Measurements from ENCODE around the gene PM20D1.

The PM20D1 gene

DNA sequence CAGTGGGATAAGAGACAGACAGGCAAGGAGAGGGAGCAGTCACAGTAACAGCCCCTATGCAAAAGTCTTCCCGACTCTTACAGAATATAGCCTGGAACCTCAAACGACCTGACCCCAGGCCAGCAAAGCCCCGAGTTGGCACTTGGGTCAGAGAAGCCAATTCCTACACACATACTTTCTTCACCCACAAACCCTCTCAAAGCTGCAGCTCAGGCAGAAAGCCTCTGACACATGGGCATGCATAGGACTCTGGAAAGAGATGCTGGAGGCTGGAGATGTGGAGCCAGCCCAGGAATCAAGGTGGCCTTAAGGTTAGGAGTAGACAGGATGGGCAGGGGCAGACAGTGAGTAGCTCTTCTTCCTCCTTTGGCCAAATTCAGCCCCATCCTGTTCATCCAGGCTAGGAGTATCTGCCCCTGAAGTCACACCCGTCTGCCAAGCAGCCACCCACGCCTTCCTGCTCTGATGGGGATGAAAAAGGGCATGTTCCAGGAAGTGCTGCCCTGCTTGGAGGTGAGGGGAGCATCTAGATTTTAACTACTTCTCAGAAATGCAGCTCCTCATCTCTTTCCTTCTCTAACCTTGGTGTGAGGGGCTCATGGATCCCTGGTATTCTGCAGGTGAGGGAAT is 44.7 kb downstream of the PM20D1 start:
- no peak for DNase-seq (ENCODE audit: low read depth, low spot score)

DNA sequence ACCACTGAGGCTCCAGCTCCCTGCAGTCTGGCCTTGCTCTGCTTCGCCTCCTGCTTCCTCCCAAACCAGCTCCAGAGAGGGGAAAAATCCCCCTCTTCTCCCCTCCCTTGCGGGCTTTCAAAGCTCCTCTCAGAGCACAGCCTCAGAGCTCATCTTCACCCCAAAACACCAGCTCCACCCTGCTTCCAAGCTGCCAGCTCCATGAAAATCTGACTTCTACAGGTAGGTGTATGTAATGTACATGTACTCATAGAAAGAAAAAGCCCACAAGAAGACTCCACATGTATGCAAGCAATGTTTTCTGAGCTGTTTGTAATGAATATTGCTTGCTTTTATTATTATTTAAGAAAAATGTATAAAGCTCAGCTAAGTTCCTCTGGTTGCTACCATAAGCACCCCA is 45.3 kb downstream of the PM20D1 start:
- DNase-seq (ENCODE audit: low read depth, low spot score) = no peak

DNA sequence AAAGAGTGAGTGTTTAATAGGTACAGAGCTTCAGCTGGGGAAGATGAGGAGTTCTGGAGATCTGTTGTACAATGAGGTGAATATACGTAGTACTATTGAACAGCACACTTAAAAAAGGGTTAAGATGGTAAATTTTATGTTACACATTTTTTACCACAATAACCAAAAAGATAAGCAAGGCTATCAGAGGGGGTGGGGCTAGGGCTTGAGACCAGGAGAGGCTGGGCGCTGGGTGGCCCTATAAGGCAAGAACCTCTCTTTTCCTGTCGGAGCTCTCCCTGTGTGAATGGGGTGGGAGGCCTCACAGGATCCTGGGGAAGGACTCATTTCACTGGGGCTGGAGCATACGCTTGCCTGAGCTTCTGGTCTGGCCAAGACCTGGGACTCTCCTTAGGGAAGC is 45.9 kb downstream of the PM20D1 start:
- no peak for DNase-seq (ENCODE audit: low read depth, low spot score)

DNA sequence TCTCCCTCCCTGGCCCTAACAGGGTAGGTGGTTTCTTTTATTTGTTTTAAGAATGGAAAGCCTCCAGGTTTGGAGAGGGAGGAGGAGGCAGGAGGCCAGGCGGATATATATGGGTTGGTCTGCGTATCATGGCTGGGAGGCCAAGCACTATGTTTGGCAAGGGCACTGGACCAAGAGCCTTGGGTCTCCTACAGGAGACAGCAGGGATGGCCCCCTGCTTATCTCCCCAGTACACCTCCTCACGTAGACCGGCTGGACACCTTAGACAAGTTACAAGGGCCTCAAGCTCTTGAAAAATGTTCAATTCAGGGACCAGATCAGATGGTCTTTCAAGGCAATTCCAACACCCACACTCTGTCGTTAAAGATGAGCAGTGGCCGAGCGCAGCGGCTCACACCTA is 47.9 kb downstream of the PM20D1 start:
- no peak for DNase-seq (ENCODE audit: low read depth, low spot score)

DNA sequence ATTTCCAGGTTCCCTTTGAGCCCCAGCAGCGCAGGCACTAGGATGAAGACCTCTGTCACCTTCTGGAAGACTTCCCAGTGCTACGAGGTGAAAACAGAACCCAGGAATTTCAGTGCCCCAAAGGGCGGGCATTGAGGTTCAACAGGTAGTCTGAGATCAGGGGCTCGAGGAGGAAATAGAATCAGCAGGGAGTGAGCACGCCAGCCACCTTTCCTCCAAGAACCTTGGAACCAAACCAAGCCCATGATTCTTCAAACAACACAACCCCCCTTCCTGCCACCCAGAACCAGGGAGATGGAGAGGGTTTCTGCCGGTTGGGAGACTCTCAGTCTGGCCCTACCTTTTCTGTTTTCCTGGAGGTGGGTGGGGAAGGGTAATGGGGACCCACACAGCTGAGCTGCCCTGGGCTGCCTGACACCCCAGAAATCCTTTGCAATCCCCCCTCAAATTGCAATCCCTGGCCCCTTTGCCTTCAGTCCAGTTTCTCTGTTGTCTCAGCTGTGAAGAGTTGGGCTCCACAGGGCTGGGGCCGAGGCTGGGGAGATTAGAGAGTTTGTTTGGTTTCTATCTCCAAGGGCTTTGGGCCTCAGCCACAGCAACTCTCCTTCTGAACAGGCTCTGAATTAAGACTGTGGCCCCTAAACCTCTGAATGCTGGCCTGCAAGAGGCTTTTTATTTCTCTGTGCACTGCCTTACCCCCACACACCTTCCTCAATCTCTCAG is 48.8 kb downstream of the PM20D1 start:
- no peak for DNase-seq (ENCODE audit: low read depth, low spot score)

DNA sequence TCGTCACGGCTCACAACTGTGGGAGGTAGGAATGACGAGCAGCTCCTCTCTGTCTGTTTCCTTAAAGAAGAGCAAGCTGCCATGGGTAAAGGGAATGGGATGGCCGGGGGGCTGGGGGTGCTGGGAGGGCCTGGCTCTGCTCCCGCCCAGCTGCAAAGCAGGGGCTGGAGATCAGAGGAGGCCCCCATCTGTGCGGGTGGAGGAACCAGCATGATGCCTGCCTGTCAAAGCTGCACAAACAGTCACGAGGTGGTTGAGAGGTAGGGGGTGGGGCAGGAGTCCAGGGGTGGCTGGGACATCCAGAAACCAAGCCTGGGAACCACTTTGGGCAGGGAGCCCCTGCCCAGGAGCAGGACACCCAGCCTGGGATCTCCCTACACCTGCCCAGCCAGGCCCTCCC is 49.5 kb downstream of the PM20D1 start:
- no peak for DNase-seq (ENCODE audit: low read depth, low spot score)

DNA sequence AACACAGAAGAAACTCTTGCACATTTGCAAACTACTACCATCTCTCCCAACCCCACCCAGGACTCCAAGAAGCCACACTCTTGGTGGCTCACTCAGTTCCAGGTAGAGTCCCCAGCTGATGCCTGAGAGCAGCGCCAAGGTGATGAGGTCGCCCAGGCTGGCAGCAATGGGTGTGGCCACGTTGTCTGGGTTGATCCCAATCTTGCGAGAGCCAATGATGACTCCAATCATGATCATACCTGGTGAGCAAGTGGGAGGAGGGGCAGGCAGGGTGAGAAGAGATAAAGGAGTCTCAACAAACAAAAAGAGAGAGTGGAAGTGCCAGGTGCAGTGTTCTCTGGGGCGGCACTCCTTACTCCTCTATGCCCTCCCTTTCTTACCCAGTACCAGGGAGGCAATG is 51.4 kb downstream of the PM20D1 start:
- no peak for DNase-seq (ENCODE audit: low read depth, low spot score)

DNA sequence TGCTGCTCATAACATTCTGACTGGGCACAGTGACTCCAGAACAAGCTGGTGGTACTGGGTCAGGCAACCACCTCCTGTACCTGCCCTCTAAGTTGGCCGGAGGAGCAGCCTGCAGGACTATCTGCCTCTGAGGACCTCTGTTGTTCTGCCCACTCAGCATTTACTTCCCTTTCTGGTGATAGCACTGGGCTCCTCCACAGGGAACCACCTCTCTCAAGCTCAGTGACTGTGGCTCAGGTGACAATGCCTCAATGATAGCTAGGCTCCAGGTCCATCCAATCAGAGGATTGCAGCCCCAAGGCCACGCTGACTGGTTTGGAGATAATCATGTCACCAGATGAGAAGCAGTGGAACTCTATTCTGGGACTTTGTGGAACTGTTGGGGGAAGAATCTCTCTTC is 52.8 kb downstream of the PM20D1 start:
- no peak for DNase-seq (ENCODE audit: low read depth, low spot score)

DNA sequence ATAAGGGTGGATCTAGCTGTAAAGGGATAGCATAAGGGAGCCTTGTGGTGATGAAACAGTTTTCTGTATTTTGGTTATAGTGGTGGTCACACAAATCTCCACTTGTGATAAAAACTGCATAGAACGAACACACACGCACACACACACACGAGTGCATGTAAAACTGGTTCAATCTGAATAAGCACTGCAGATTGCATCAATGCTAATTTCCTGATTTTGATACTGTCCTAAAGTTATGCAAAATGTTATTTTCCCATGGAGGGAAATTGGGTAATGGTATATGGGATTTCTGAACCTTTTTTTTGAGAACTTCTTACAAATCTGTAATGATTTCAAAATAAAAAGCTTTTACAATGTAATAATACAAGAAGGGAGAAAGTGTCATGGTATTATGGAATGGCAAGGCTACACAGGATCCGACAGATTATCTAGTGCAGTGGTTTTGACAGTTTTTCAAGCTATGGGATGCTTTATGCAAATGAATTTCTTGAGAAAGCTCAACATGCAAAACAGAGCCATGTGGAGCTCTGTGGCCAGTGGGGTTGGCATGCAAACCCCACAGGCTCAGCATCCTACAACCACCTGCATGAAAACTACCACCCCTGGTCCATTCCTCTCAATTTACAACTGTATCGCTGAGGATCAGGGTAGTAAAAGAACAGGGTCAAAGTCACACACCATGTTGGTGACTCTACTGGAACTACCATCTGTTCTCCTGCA is 55.8 kb downstream of the PM20D1 start:
- no peak for DNase-seq (ENCODE audit: low read depth, low spot score)

DNA sequence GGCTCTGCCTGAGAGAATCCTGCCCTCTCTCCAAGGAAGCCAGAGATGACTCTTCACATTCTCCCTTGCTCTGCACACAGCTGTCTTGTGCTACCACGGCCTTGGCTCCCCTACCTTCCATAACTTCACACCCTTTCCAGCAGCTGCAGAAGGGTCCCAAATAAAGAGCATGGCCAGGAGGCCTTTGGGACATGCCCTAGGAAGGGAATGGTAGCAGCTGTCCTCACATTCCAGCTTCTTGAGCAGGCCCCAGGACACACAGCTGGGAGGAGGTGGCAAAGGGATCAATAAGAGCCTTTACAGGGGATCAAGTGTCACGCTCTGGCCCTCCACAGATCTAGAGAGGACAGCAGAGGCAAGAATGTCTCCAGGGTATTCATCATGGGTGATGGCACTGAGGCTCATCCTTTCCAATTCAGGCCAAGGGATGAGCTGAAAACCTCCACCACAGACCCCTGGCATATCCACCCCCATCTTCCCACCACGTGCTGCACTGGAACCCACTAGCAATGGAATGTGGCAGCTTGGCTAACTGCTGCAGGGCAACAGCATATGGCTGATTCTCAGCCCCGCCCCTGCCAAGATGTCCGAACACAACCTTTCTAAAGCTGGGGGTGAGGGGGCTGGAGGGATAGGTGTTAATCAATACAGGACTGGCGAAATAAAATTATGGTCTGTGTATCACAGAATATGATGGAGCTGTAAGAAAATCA is 56.8 kb downstream of the PM20D1 start:
- DNase-seq (ENCODE audit: low read depth, low spot score) = no peak

DNA sequence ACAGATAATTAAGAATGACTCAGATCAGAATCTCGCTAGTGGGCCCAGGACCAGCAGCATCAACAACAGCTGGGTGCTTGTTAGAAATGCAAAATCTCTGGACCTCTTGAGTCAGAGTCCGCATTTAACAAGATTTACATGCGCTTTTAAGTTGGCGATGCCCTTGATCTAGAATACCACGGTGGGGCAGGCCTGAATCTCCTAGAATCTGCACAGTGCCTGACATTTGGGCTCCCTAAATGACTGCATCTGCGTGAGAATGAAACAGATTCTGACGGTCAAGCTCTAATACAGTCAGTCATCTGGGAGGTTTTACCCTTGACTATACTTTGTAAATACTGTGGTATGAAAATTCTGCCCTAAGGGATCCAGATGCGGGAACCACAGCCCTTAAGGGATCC is 57.5 kb downstream of the PM20D1 start:
- DNase-seq (ENCODE audit: low read depth, low spot score) = no peak

DNA sequence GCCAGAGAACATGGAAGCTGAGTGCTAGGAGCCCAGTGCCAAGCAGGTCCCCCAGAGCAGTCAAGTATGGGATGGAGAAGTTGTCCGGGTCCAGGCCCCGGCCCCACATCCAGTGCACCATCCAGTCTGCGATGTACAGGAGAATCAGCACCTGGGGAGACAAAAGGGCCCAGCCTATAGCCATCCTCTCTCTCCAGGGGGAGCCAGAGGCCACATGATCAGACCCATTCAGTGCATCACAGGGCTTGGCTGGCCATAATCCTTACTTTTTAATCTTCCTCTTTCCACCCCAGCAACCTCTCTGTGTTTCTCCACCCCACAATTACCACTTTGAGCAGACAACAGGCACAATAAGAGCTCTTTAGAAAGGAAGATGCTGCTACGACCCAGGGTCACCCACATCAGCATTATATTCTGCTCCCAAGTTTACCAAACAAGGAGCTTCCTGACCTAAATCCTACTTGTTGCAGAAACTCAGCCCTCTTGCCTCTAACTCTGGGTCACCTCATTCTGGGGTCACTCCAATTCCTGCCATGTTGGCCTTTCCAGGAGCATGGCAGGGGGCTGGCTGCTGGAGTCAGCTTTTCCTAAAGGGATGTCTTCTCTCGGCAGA is 58.3 kb downstream of the PM20D1 start:
- peak; percentile 77 for DNase-seq (ENCODE audit: low read depth, low spot score)

DNA sequence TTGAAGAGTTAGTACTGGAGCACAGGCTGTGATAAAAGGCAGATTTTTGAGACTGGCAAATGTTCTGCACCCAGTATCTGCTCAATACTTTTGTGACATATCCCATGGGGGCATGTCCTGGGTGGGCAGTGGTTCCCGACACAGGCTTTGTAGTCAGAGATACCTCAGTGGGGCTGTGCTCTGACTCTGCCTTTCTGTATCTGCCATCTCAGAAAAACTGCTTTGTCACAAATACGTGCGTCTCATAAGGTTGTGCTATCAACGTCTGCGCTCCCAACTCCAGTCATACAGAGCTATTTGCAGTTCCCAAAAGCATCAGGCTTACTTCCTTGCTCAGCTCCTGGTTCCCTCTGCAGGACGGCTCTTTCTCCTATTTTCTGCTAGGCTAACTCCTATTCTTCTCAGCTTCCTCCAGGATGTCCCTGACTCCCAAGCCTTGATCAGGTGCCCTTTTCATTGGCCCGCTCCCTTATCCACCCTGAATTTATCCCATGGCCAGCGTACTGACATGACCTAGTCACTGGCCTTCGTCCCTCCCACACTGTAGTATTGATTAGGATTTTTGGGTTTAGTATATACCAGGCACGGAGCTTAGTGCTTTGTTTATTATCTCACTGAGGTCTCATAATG is 62.5 kb downstream of the PM20D1 start:
- DNase-seq (ENCODE audit: low read depth, low spot score) = no peak

DNA sequence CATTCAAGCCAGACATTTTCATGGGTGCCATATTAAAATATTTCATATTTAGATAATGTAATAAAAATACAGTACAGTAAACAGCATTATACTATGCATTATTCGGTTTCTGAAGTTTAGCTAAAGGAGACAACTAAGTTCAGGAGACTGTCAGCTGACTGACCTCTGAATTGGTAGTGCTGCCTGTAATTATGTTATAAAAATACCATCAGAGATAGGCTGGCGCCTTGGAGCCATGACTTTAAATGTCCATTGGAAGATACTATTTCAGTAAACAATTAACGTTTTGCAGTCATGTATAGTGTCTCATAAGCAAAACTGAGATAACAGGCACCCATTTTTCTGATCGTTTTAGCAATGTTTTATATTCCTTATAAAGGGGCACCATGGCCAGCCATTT is 63.3 kb downstream of the PM20D1 start:
- DNase-seq (ENCODE audit: low read depth, low spot score) = no peak

DNA sequence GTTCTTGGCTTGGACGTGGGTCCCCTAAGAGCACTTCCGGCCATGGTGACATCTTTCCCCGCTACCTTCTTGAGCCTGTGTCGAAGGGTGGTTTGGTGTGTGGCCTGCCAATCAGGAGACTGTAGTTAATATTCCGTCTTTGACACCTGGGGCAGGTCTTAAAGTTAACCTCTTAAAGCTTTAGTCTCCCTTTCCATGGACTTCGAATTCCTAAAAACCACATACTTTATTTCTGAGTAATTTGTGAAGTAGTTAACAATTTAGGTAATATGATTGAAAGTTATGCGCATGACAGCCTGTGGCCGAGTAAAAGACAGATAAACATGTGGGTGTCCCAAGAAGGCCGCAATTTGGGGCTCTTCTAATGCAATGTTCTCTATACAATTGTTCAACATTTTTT is 64.5 kb downstream of the PM20D1 start:
- DNase-seq (ENCODE audit: low read depth, low spot score) = no peak

DNA sequence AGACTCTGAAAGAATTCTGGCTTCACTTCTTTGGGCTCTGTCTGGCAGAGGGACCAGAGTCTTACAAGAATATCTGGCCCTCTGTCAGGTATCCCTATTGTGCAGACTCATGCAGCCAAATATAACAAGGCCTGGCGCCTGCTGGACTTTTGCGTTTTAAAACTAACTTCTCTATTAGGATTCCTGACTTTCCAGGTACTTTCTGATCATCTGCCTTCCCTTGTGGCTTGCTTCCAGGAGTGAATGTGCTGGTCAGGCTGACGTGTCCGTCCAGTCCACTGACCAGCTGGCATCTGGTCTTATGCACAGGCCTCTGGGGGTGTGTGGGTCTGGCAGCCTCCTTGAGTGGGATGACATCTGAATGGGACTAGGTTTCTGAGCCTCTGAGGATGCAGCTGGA is 66.0 kb downstream of the PM20D1 start:
- DNase-seq (ENCODE audit: low read depth, low spot score) = peak; percentile 83

DNA sequence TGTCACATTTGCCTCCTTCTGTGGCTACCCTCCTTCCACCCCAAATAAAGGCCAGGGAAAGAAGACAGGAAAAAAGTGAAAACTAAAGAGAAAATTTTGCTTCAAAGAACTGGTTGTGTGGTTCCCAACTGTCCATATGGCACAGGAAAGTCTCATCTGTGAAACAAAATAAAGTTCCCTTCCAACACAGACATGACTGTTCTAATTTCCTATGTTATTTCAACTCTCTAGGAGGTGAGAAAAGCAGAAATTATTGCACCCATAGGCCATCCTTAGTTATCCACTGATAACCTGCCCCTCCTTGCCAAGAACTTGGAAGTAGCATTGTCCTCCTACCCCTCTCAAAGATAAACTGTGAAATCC is 66.5 kb downstream of the PM20D1 start:
- no peak for DNase-seq (ENCODE audit: low read depth, low spot score)

DNA sequence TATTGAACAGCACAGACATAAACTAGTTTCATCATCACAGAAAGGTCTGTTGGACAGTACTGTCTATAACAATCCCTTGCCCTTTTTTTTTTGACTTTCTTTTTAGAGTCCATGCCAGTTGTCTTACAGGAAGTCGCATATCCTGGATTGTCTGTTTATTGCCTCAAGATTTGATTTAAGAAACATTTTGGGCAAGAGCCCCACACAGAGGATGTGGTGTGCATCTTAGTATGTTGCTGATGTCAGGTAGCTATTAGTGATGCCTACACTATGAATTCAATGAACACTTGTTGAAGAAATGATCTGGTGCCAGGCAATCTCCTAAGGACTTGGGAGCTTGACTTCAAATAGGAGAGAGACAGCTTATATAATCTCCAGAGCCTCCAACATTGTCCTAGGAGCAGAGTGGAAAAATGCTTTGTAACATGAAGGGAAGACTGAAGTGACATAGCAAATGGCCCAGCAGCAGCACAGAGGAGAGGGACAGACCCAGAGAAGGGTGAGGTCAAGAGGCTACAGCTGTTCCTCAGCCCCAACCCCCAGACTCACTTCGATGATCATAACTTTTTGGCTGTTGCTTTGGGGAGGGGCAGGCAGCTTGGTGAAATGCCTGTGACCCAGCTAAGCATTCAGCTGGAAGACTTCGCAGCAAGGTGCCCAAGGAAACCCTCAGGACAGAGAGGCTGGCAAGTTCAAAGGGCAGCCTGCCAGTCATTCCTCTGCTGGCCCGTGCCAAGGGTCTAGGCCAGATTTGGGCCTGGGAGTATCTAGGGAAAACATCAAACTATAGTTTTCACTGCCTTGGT is 67.1 kb downstream of the PM20D1 start:
- DNase-seq (ENCODE audit: low read depth, low spot score) = no peak

DNA sequence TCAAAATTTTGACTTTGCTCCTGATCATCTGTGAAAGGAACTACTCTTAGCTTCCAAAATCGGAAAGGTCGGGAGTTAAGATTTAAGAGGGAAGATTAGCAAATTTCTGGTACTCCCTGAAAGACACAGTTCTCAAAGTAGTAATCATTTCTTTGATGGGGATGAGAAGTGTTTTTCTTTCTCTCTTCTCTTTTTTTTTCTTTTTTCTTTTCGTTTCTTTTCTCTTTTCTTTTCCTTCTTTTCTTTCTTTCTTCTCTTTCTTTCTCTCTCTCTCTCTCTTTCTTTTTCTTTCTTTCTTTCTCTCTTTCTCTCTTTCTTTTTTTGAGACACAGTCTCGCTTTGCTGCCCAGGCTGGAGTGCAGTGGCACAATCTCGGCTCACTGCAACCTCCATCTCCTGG is 69.6 kb downstream of the PM20D1 start:
- no peak for DNase-seq (ENCODE audit: low read depth, low spot score)
